Hematopoietic multipotent progenitor cell treated with erythropoietin and hydrocortisone succinate and interleukin-3 and kit ligand, for 15 days (in vitro differentiated cells): ENCODE measurements around the gene HMGA1.

Source experiments
- DNase-seq: peaks from one replicate; pipeline ENCODE4 v3.0.0-alpha.2; 2015; ENCODE audit warnings: low spot score

HMGA1 gene

DNA sequence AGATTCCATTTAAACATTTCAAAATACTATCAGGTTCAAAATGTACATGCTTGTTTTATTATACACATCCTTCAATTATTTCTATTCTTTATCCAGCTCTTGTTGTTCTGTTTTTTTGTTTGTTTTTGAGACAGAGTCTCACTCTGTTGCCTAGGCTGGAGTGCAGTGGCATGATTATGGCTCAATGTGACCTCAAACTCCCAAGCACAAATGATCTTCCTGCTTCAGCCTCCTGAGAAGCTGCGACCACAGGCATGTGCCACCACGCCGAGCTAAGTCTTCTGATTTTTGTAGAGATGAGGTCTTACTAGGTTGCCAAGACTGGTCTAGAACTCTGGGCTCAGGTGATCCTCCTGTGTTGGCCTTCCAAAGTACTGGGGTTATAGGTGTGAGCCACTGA, 56.3 kb downstream of the HMGA1 start:
- no peak for DNase-seq

DNA sequence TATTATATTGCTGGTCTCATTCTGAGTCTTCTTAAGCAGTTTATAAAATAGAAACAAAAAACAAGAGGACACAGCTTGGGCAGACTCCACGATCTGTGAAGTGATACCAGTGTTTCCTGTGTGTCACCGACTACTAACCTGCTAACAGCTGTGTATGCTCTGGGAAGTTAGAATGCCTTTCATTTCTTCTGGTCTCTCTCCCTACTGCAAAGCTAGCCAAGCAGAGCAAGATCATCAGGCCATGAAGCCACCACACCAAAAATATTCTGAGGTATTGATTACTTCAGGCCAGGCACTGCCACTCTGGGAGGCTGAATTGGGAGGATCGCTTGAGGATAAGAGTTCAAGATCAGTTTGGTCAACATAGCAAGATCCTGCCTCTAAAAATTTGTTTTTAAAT, 59.0 kb downstream of the HMGA1 start:
- no peak for DNase-seq
